Neural progenitor cell (in vitro differentiated cells): Measurements from ENCODE around the gene DNAJC9. TPM values are rescaled to one million over a fixed set of nuclear protein-coding genes. Genes with fewer than 3 reads are reported as not detected.

Source experiments
- DNase-seq: peaks from one replicate; pipeline ENCODE4 v3.0.0-alpha.2; 2016; ENCODE audit warnings: low spot score
- H2AFZ ChIP-seq: fragments of 200-600 bp; sonication (generic); replicated peaks from 2 replicates; pipeline ENCODE4 v1.6.1; 2016; ENCODE audit warnings: antibody characterized with exemption
- H3F3A ChIP-seq: fragments of 200-600 bp; sonication (generic); 2 replicates; pipeline ENCODE4 v1.6.1; 2016; ENCODE audit warnings: antibody characterized with exemption, low read depth
- H3K27ac ChIP-seq: fragments of 200-600 bp; sonication (generic); 2 replicates; pipeline ENCODE4 v1.5.1; 2016; ENCODE audit warnings: mild to moderate bottlenecking
- H3K27me3 ChIP-seq: fragments of 200-600 bp; sonication (generic); 2 replicates; pipeline ENCODE4 v1.6.1; 2016; ENCODE audit warnings: mild to moderate bottlenecking, moderate library complexity
- H3K36me3 ChIP-seq: fragments of 200-600 bp; sonication (generic); 2 replicates; pipeline ENCODE4 v1.5.1; 2016
- H3K4me1 ChIP-seq: fragments of 200-600 bp; sonication (generic); 2 replicates; pipeline ENCODE4 v1.6.1; 2016; ENCODE audit warnings: mixed run types
- H3K4me2 ChIP-seq: fragments of 200-600 bp; sonication (generic); 2 replicates; pipeline ENCODE4 v1.6.1; 2016
- H3K4me3 ChIP-seq: fragments of 200-600 bp; sonication (generic); 2 replicates; pipeline ENCODE4 v1.5.1; 2016
- H3K79me2 ChIP-seq: fragments of 200-600 bp; sonication (generic); 2 replicates; pipeline ENCODE4 v1.6.1; 2016; ENCODE audit warnings: low read depth
- H3K9ac ChIP-seq: fragments of 200-600 bp; sonication (generic); 2 replicates; pipeline ENCODE4 v1.6.1; 2016
- H3K9me3 ChIP-seq: fragments of 200-600 bp; sonication (generic); 2 replicates; pipeline ENCODE4 v1.5.1; 2016; ENCODE audit warnings: low read depth
- H4K20me1 ChIP-seq: fragments of 200-600 bp; sonication (generic); 2 replicates; pipeline ENCODE4 v1.6.1; 2016; ENCODE audit warnings: low read depth
- H3K27ac Mint-ChIP-seq: 3 replicates; pipeline ENCODE4 v1.8.0; 2021; ENCODE audit warnings: mixed read lengths
- H3K27me3 Mint-ChIP-seq: 2 replicates; pipeline ENCODE4 v1.8.0; 2022; ENCODE audit warnings: low read depth, mild to moderate bottlenecking, inconsistent platforms, moderate library complexity, mixed read lengths; ENCODE audit not compliant: insufficient read depth
- H3K36me3 Mint-ChIP-seq: 3 replicates; pipeline ENCODE4 v1.8.0; 2021; ENCODE audit warnings: mixed read lengths
- H3K4me1 Mint-ChIP-seq: 3 replicates; pipeline ENCODE4 v1.8.0; 2021; ENCODE audit warnings: mixed read lengths
- H3K4me3 Mint-ChIP-seq: 3 replicates; pipeline ENCODE4 v1.8.0; 2021; ENCODE audit warnings: mild to moderate bottlenecking, moderate library complexity, mixed read lengths
- H3K9me3 Mint-ChIP-seq: 3 replicates; pipeline ENCODE4 v1.8.0; 2020; ENCODE audit warnings: mixed read lengths
- EZH2 ChIP-seq: fragments of 200-600 bp; sonication (generic); IDR thresholded peaks from 2 replicates; pipeline ENCODE4 v1.6.1; 2017; ENCODE audit warnings: antibody characterized with exemption, mild to moderate bottlenecking, moderate library complexity
- EZH2phosphoT487 ChIP-seq: fragments of 200-600 bp; sonication (generic); IDR thresholded peaks from 2 replicates; pipeline ENCODE4 v1.6.1; 2017; ENCODE audit warnings: antibody characterized with exemption
- total RNA-seq: library from RNA; depleted of rRNA; stranded (reverse); fragments of >200 nt; gene quantifications from 2 replicates; pipeline ENCODE4 v1.2.3, GENCODE V29; 2015; ENCODE audit warnings: low replicate concordance
- TF ChIP-seq, protein P1 (sequence below): fragments of 200-600 bp; sonication (generic); IDR thresholded peaks from 2 replicates; pipeline ENCODE4 v1.5.1; 2017; ENCODE audit warnings: antibody characterized with exemption, mild to moderate bottlenecking

DNAJC9 gene
- total RNA-seq, 1 donor from 2014 or later, result 58.0 TPM

DNA sequence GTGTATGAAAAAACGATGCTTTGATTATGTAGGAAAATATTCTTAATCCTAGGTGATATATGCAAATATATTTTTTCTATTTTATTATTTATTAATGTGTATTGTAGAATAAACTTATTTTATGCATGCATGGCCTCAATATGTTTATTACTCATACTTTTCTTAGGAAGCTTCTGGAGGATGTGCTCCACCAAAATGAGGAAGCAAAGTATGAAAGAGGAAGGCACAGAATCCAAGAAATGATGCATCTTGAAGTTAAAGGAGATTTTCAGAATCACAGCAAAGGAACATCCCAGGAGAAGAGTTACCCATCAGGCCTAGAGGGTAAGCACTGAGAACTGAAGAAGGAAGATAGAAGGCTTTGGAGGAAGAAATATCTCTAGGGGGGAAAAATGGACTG lies 40.4 kb upstream of the DNAJC9 start:
- Mint-ChIP-seq H3K36me3 (no peaks in the 10 kb centered on the region), H3K9me3 (no peaks in the 10 kb centered on the region), H3K4me1 (no peaks in the 10 kb centered on the region), H3K4me3 (no peak overlapping the region), H3K27me3 (no peaks in the 10 kb centered on the region), H3K27ac (no peak overlapping the region)
- Histone ChIP-seq H3F3A (no peaks in the 10 kb centered on the region), H3K79me2 (no peaks in the 10 kb centered on the region), H2AFZ (no peak overlapping the region), H3K27me3 (no peaks in the 10 kb centered on the region), H3K9ac (no peak overlapping the region), H3K36me3 (no peaks in the 10 kb centered on the region), H3K27ac (no peak overlapping the region), H3K4me3 (no peak overlapping the region), H3K4me2 (no peak overlapping the region), H3K4me1 (no peaks in the 10 kb centered on the region), H4K20me1 (no peaks in the 10 kb centered on the region), H3K9me3 (no peaks in the 10 kb centered on the region)
- DNase-seq, result no peak
- TF ChIP-seq EZH2, result no peak
- TF ChIP-seq EZH2phosphoT487, result no peak
- TF ChIP-seq, protein P1, sequence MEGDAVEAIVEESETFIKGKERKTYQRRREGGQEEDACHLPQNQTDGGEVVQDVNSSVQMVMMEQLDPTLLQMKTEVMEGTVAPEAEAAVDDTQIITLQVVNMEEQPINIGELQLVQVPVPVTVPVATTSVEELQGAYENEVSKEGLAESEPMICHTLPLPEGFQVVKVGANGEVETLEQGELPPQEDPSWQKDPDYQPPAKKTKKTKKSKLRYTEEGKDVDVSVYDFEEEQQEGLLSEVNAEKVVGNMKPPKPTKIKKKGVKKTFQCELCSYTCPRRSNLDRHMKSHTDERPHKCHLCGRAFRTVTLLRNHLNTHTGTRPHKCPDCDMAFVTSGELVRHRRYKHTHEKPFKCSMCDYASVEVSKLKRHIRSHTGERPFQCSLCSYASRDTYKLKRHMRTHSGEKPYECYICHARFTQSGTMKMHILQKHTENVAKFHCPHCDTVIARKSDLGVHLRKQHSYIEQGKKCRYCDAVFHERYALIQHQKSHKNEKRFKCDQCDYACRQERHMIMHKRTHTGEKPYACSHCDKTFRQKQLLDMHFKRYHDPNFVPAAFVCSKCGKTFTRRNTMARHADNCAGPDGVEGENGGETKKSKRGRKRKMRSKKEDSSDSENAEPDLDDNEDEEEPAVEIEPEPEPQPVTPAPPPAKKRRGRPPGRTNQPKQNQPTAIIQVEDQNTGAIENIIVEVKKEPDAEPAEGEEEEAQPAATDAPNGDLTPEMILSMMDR, result no peak

DNA sequence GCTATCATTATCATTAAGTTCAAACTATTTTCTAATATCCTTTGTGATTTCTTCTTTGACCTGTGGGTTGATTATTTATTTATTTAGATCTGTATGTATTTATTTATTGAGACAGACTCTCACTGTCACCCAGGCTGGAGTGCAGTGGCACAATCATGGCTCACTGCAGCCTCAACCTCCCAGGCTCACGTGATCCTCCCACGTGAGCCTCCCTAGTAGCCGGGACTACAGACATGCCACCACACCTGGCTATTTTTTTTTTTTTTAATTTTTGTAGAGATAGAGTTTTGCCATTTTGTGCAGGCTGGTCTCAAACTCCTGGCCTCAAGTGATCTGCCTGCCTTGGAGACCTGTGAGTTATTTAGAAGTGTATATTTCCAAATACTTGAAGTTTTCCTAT lies 34.0 kb upstream of the DNAJC9 start:
- Histone ChIP-seq H3K27ac (no peak overlapping the region), H3K9me3 (no peaks in the 10 kb centered on the region), H3K27me3 (no peaks in the 10 kb centered on the region), H2AFZ (no peak overlapping the region), H3K4me3 (no peak overlapping the region), H3K9ac (no peak overlapping the region), H3F3A (no peaks in the 10 kb centered on the region), H3K36me3 (no peaks in the 10 kb centered on the region), H4K20me1 (no peaks in the 10 kb centered on the region), H3K4me1 (no peaks in the 10 kb centered on the region), H3K79me2 (no peaks in the 10 kb centered on the region), H3K4me2 (no peak overlapping the region)
- DNase-seq, result no peak
- H3K9me3 Mint-ChIP-seq, result no peaks in the 10 kb centered on the region
- no peak overlapping the region for H3K4me3 Mint-ChIP-seq
- TF ChIP-seq EZH2, result no peak
- TF ChIP-seq, protein P1, result no peak
- no peak for TF ChIP-seq EZH2phosphoT487
- no peaks in the 10 kb centered on the region for H3K27me3 Mint-ChIP-seq
- H3K4me1 Mint-ChIP-seq, result no peaks in the 10 kb centered on the region
- no peaks in the 10 kb centered on the region for H3K36me3 Mint-ChIP-seq
- H3K27ac Mint-ChIP-seq, result no peak overlapping the region

GRCh38 chr10:73264423-73264822 lies 17.4 kb upstream of the DNAJC9 start:
- no peak for TF ChIP-seq EZH2
- TF ChIP-seq EZH2phosphoT487, result no peak
- TF ChIP-seq, protein P1, result no peak

More at GRCh38 chr10:73264423-73264822, 17.4 kb upstream of the DNAJC9 start:
- H3K9me3 Mint-ChIP-seq, result no peaks in the 10 kb centered on the region
- no peak overlapping the region for H3K27ac Mint-ChIP-seq
- no peaks in the 10 kb centered on the region for H3K27me3 Mint-ChIP-seq
- H3K4me1 ChIP-seq, result no peaks in the 10 kb centered on the region
- H3K36me3 ChIP-seq, result no peaks in the 10 kb centered on the region
- no peaks in the 10 kb centered on the region for H3K79me2 ChIP-seq
- no peak overlapping the region for H3K27ac ChIP-seq
- no peak overlapping the region for H2AFZ ChIP-seq
- no peak overlapping the region for H3K4me3 ChIP-seq
- DNase-seq, result no peak
- no peaks in the 10 kb centered on the region for H3K36me3 Mint-ChIP-seq
- no peak overlapping the region for H3K4me2 ChIP-seq
- no peaks in the 10 kb centered on the region for H3K27me3 ChIP-seq
- H3K4me1 Mint-ChIP-seq, result no peaks in the 10 kb centered on the region
- no peaks in the 10 kb centered on the region for H4K20me1 ChIP-seq
- H3K9me3 ChIP-seq, result no peaks in the 10 kb centered on the region
- no peak overlapping the region for H3K9ac ChIP-seq
- no peaks in the 10 kb centered on the region for H3F3A ChIP-seq
- H3K4me3 Mint-ChIP-seq, result no peak overlapping the region
